ENCODE results near the gene ZFAND5.
A peak's percentile ranks its signal among the peaks of the same experiment; 100 is the strongest.

Gene ZFAND5, protein sequence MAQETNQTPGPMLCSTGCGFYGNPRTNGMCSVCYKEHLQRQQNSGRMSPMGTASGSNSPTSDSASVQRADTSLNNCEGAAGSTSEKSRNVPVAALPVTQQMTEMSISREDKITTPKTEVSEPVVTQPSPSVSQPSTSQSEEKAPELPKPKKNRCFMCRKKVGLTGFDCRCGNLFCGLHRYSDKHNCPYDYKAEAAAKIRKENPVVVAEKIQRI

DNA sequence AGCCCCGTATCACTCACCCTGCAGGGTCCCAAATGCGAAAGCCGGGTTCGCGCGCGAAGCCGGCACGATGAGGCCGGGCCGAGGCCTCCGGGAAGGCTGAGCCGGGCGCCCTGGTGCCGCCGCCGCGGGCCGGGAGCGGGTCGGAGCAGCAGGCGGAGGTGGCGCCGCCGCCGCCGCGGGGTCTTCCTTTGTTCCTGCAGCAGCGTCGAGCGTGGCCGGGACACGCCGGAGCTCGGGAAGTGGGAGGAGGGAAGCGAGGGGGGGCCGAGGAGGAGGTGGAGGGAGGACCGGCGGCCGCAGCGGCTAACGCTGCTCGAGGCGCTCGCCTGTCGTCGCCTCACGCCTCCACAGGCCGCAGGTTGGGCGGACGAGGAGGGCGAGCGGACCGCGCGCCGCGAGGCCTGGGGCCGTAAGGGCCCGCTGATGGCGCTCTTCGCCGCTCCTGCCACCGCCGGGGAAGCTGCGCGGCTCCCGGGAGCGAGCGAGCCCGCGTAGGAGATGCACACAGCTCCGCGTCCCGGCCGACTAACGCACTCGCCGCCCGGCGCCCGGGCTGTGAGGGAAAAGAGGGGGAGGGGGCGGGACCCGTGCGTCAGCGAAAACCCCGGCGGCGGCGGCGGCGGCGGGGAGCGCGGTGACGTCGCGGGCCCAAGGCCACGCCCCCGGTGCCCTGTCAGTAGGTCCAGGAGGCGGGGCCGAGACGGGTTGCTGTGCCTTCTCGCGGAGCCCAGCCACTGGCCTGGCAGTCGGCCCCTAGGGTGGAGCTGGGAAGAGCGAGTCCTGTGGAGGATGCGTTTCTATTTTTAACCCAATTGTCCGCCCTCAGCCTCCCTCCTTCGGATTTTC is at the start of gene ZFAND5:
Gene ZFAND5 (minus strand): TSS at position 530 of the 846 bp plus-strand sequence. CDS start 4,430 bp downstream, outside the sequence.
- Histone ChIP-seq H3K27me3 (no peaks in the 10 kb centered on the region), H3K4me1 (ENCODE audit: control insufficient read depth in 1 of 2, insufficient read depth in 1 of 2, low read depth in 1 of 2, low read length in 1 of 2) (peaks cover 38 to 42% of the 10 kb centered on the region in 2 experiments), H3K27ac (peak within 1 kb of the TSS; percentile 98), H3K9me3 (no peaks in the 10 kb centered on the region), H3K36me3 (peaks cover 4% of the 10 kb centered on the region), H3K4me3 (ENCODE audit: low read depth in 1 of 2, low read length in 1 of 2) (peak within 1 kb of the TSS; percentile 78 to 94)
- TF ChIP-seq, protein P1, sequence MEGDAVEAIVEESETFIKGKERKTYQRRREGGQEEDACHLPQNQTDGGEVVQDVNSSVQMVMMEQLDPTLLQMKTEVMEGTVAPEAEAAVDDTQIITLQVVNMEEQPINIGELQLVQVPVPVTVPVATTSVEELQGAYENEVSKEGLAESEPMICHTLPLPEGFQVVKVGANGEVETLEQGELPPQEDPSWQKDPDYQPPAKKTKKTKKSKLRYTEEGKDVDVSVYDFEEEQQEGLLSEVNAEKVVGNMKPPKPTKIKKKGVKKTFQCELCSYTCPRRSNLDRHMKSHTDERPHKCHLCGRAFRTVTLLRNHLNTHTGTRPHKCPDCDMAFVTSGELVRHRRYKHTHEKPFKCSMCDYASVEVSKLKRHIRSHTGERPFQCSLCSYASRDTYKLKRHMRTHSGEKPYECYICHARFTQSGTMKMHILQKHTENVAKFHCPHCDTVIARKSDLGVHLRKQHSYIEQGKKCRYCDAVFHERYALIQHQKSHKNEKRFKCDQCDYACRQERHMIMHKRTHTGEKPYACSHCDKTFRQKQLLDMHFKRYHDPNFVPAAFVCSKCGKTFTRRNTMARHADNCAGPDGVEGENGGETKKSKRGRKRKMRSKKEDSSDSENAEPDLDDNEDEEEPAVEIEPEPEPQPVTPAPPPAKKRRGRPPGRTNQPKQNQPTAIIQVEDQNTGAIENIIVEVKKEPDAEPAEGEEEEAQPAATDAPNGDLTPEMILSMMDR (IDR thresholded peaks at IDR 0.05), result peak; percentile 47

DNA sequence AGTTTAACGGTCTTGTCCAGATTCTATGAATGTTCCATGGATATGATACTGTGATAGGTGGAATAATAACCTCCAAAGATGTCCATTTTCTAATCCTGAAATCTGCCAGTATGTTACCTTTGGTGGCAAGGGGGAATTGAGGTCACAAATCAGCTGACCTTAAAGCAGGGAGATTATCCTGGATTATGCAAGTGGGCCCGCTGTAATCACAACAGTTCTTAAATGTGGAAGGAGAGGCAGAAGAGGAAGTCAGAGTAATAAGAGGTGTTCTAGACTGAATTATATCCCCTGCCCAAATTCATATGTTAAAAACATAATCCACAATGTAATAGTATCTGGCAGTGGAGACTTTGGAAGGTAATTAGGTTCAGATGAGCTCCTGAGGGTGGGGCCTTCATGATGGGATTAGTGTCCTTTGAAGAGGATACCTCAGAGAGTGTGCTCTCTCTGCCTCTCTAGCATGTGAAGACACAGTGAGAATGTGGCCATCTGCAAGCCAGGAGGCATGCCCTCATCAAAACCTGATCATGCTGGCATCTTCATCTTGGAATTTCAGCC is 47.6 kb upstream of the ZFAND5 start:
- H3K36me3 ChIP-seq, result no peaks in the 10 kb centered on the region
- no peaks in the 10 kb centered on the region for H3K27me3 ChIP-seq
- H3K27ac ChIP-seq, result no peak overlapping the region
- H3K9me3 ChIP-seq, result no peaks in the 10 kb centered on the region
- no peaks in the 10 kb centered on the region for H3K4me1 ChIP-seq (ENCODE audit: control insufficient read depth in 1 of 2, insufficient read depth in 1 of 2, low read depth in 1 of 2, low read length in 1 of 2)
- TF ChIP-seq, protein P1 (IDR thresholded peaks at IDR 0.05), result no peak
- H3K4me3 ChIP-seq (ENCODE audit: low read depth in 1 of 2, low read length in 1 of 2), result no peak overlapping the region

DNA sequence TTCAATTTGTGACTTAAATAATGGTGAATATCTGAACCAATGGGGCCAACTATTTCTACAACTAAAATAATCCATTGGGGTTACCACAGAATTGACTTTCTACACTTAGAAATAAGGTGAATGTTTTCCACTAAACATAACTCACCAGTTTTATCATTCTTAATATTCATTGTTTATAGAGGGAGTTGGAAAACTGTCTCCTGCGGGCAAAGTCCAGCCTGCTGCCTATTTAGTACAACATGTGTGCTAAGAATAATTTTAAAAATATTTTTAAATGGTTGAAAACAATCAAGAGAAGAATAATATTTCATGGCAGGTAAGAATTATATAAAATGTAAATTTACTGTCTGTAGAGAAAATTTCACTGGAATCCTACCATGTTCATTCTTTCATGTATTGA is 45.2 kb upstream of the ZFAND5 start:
- Histone ChIP-seq H3K27ac (no peak overlapping the region), H3K9me3 (no peaks in the 10 kb centered on the region), H3K36me3 (no peaks in the 10 kb centered on the region), H3K27me3 (no peaks in the 10 kb centered on the region), H3K4me3 (ENCODE audit: low read depth in 1 of 2, low read length in 1 of 2) (no peak overlapping the region), H3K4me1 (ENCODE audit: control insufficient read depth in 1 of 2, insufficient read depth in 1 of 2, low read depth in 1 of 2, low read length in 1 of 2) (no peaks in the 10 kb centered on the region)
- TF ChIP-seq, protein P1 (IDR thresholded peaks at IDR 0.05), result no peak

DNA sequence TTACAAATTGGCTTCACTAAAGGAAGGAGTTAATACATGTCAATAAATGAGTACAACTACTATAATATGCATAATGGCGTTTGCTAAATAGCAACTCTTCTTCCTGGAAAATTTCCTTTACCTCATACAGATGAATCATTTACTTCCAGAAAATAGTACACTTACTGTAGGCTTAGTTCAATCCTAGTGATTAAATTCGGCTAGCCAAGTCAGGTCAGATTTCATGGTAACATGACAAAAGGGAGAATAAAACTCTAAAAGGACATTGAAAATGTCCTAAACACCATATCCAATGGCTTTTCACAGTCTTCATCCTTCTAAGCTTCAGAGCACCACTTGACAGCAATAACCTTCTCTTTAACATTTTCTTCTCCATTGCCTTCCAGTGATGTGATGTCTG is 42.1 kb upstream of the ZFAND5 start:
- Histone ChIP-seq H3K4me1 (ENCODE audit: control insufficient read depth in 1 of 2, insufficient read depth in 1 of 2, low read depth in 1 of 2, low read length in 1 of 2) (no peaks in the 10 kb centered on the region), H3K27ac (no peak overlapping the region), H3K4me3 (ENCODE audit: low read depth in 1 of 2, low read length in 1 of 2) (no peak overlapping the region), H3K36me3 (no peaks in the 10 kb centered on the region), H3K27me3 (no peaks in the 10 kb centered on the region), H3K9me3 (no peaks in the 10 kb centered on the region)
- TF ChIP-seq, protein P1 (IDR thresholded peaks at IDR 0.05), result no peak

DNA sequence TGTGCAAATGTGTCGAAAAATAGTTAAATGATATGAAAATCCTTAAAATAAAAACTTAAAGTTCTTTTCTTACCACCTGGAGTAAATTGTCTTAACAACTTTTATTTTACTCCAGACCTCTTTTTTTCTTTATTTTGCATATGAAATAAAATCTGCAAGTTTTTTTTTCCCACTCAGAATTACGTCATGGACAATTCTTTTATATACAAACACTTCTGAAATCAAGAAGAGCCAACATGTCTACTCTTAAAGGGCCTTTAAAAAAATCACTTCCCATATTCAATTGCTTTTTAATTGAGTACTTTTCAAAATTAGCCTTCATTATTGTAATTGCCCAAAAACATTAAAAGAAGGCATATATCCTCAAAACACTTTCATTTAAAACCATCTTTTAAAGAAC is 37.7 kb upstream of the ZFAND5 start:
- H3K36me3 ChIP-seq, result no peaks in the 10 kb centered on the region
- TF ChIP-seq, protein P1 (IDR thresholded peaks at IDR 0.05), result no peak
- no peaks in the 10 kb centered on the region for H3K9me3 ChIP-seq
- H3K4me3 ChIP-seq (ENCODE audit: low read depth in 1 of 2, low read length in 1 of 2), result no peak overlapping the region
- H3K4me1 ChIP-seq (ENCODE audit: control insufficient read depth in 1 of 2, insufficient read depth in 1 of 2, low read depth in 1 of 2, low read length in 1 of 2), result peaks cover 0 to 3% of the 10 kb centered on the region in 2 experiments
- H3K27ac ChIP-seq, result no peak overlapping the region
- no peaks in the 10 kb centered on the region for H3K27me3 ChIP-seq
